ENCODE data around the gene CD8B2. TPM values are rescaled to one million over a fixed set of nuclear protein-coding genes. Genes with fewer than 3 reads are reported as not detected.
"Not testable (repeated sequence)": the region's sequence is repeated elsewhere in the genome, so short reads cannot be mapped to it uniquely, and the experiment has no call there.

Gene CD8B2
- total and polyA plus RNA-seq, 7 donors, result 0.01 TPM; not detected in 6

GRCh38 chr2:106553321-106553720 is 66.2 kb downstream of the CD8B2 start:
- no peak for TF ChIP-seq CTCF (IDR thresholded peaks at IDR 0.05)
- ATAC-seq, result no peak
- Histone ChIP-seq H3K4me3 (no peak overlapping the region), H3K36me3 (ENCODE audit: insufficient read depth in 1 of 2, low read depth in 1 of 2) (no peaks in the 10 kb centered on the region), H3K9me3 (no peaks in the 10 kb centered on the region), H3K27me3 (ENCODE audit: insufficient read depth in 3 of 3, low read length in 2 of 3) (no peaks in the 10 kb centered on the region), H3K4me1 (no peaks in the 10 kb centered on the region), H3K27ac (no peak overlapping the region)
- no peak for DNase-seq
- intact Hi-C loops (cut with DNase I), result no loop called here
- WGBS, 3 donors, result 41 to 61% (median 44%) methylated on average over 6 of the region's 6 CpGs

GRCh38 chr2:106554411-106554810 is 67.2 kb downstream of the CD8B2 start:
- ATAC-seq (no peak), DNase-seq (no peak)
- no peak overlapping the region for H3K4me3 ChIP-seq
- no peak for TF ChIP-seq CTCF (IDR thresholded peaks at IDR 0.05)
- no peak overlapping the region for H3K27ac ChIP-seq
- no peaks in the 10 kb centered on the region for H3K36me3 ChIP-seq (ENCODE audit: insufficient read depth in 1 of 2, low read depth in 1 of 2)
- no peaks in the 10 kb centered on the region for H3K27me3 ChIP-seq (ENCODE audit: insufficient read depth in 3 of 3, low read length in 2 of 3)
- H3K9me3 ChIP-seq, result no peaks in the 10 kb centered on the region
- 83 to 87% (median 87%) methylated on average over 6 of the region's 6 CpGs for WGBS, 3 donors
- H3K4me1 ChIP-seq, result no peaks in the 10 kb centered on the region
- intact Hi-C loops (cut with DNase I), result no loop called here

GRCh38 chr2:106555053-106555452 is 67.9 kb downstream of the CD8B2 start:
- WGBS, 3 donors, result 0 to 3% (median 0%) methylated on average over 1 of the region's 1 CpG
- no peak overlapping the region for H3K4me3 ChIP-seq
- H3K27ac ChIP-seq, result no peak overlapping the region
- DNase-seq, result no peak
- no peak for ATAC-seq
- no peaks in the 10 kb centered on the region for H3K9me3 ChIP-seq
- H3K27me3 ChIP-seq (ENCODE audit: insufficient read depth in 3 of 3, low read length in 2 of 3), result no peaks in the 10 kb centered on the region
- intact Hi-C loops (cut with DNase I), result no loop called here
- no peaks in the 10 kb centered on the region for H3K36me3 ChIP-seq (ENCODE audit: insufficient read depth in 1 of 2, low read depth in 1 of 2)
- TF ChIP-seq CTCF (IDR thresholded peaks at IDR 0.05), result no peak
- no peaks in the 10 kb centered on the region for H3K4me1 ChIP-seq

GRCh38 chr2:106559786-106560185 is 72.6 kb downstream of the CD8B2 start:
- H3K4me3 ChIP-seq; H3K27me3 ChIP-seq (ENCODE audit: insufficient read depth in 3 of 3, low read length in 2 of 3); H3K36me3 ChIP-seq (ENCODE audit: insufficient read depth in 1 of 2, low read depth in 1 of 2); DNase-seq; ATAC-seq; H3K27ac ChIP-seq; intact Hi-C loops (cut with DNase I); H3K9me3 ChIP-seq: not testable (repeated sequence)
- WGBS, 3 donors, result 73 to 97% (median 83%) methylated on average over 3 of the region's 3 CpGs
- peaks cover 18% of the 10 kb centered on the region for H3K4me1 ChIP-seq

- intact Hi-C loops (cut with DNase I), result no loop called here
These were observed 73.6 kb downstream of the CD8B2 start for GRCh38 chr2:106560773-106561172.

More at GRCh38 chr2:106560773-106561172, 73.6 kb downstream of the CD8B2 start:
- Histone ChIP-seq H3K9me3 (no peaks in the 10 kb centered on the region), H3K4me1 (peaks cover 18% of the 10 kb centered on the region), H3K36me3 (ENCODE audit: insufficient read depth in 1 of 2, low read depth in 1 of 2) (no peaks in the 10 kb centered on the region), H3K27me3 (ENCODE audit: insufficient read depth in 3 of 3, low read length in 2 of 3) (no peaks in the 10 kb centered on the region), H3K27ac (no peak overlapping the region), H3K4me3 (no peak overlapping the region)
- ATAC-seq, result no peak
- no peak for DNase-seq
- TF ChIP-seq CTCF (IDR thresholded peaks at IDR 0.05), result no peak
- WGBS, 3 donors, result 69 to 85% (median 84%) methylated on average over 1 of the region's 1 CpG
